Lung (tissue), 12 donors: Measurements from ENCODE around the gene BAIAP2. TPM values are rescaled to one million over a fixed set of nuclear protein-coding genes. Genes with fewer than 3 reads are reported as not detected.

Experiments
- ATAC-seq: fragments of 200-7000 bp; cut with Tn5 transposase; one replicate; pipeline ENCODE4 v1.9.1; 2020; ENCODE audit warnings: moderate number of reproducible peaks; ENCODE audit not compliant: insufficient read depth, low FRiP score
- DNase-seq, 3 donors: peaks; one replicate each; pipeline ENCODE4 v3.0.0-alpha.2; 2013 to 2017
- H3K27ac ChIP-seq, 2 donors: one replicate each; pipeline ENCODE4 v1.5.1; 2013; ENCODE audit warnings: mild to moderate bottlenecking in 2 of 2, moderate library complexity in 2 of 2, control low read depth in 1 of 2, inconsistent platforms in 1 of 2, low read depth in 1 of 2, low read length in 1 of 2
- H3K27me3 ChIP-seq, 3 donors: one replicate each; pipeline ENCODE4 v1.5.1; 2013; ENCODE audit warnings: low read length in 2 of 3; ENCODE audit not compliant: control insufficient read depth in 3 of 3, insufficient read depth in 3 of 3
- H3K36me3 ChIP-seq, 4 donors: one replicate each; pipeline ENCODE4 v1.5.1; 2013; ENCODE audit warnings: low read length in 4 of 4, mild to moderate bottlenecking in 1 of 4, moderate library complexity in 1 of 4; ENCODE audit not compliant: control insufficient read depth in 4 of 4, insufficient read depth in 4 of 4
- H3K4me1 ChIP-seq, 5 donors: one replicate each; pipeline ENCODE4 v1.5.1; 2013; ENCODE audit warnings: low read length in 5 of 5, mild to moderate bottlenecking in 2 of 5, moderate library complexity in 1 of 5; ENCODE audit not compliant: control insufficient read depth in 5 of 5, insufficient read depth in 5 of 5
- H3K4me3 ChIP-seq: one replicate; pipeline ENCODE4 v1.5.1; 2013; ENCODE audit warnings: mild to moderate bottlenecking, control low read depth, moderate library complexity
- H3K9ac ChIP-seq, 2 donors: one replicate each; pipeline ENCODE4 v1.5.1; 2013; ENCODE audit warnings: low read length in 2 of 2, control low read depth in 1 of 2; ENCODE audit not compliant: insufficient read depth in 1 of 2
- H3K9me3 ChIP-seq, 4 donors: one replicate each; pipeline ENCODE4 v1.5.1; 2013; ENCODE audit warnings: low read length in 3 of 4, mild to moderate bottlenecking in 1 of 4, moderate library complexity in 1 of 4; ENCODE audit not compliant: control insufficient read depth in 4 of 4, insufficient read depth in 3 of 4
- CTCF ChIP-seq: IDR thresholded peaks from 2 replicates; pipeline ENCODE4 v1.5.1; 2012; ENCODE audit warnings: mild to moderate bottlenecking; ENCODE audit errors: control extremely low read depth, extremely low read depth
- WGBS, 2 donors: extraction: QIAGEN DNeasy Blood & Tissue Kit; methylation state at CpG; one replicate each; pipeline ENCODE4 v1.1.7; 2013; 5-methylcytosine and 5-hydroxymethylcytosine counted together
- polyA plus RNA-seq, 2 donors: library from polyadenylated mRNA; stranded (reverse); fragments of 200-250 nt; gene quantifications; one replicate each; pipeline ENCODE4 v1.2.1, GENCODE V29; 2013
- total RNA-seq, 2 donors: library from RNA; depleted of rRNA in 1 of 2; stranded (reverse); fragments of >200 nt in 1 of 2; gene quantifications; one replicate each; pipeline ENCODE4 v1.2.1, GENCODE V29; 2014 to 2021
- donor health status: control.
- donor health status: control.
- donor health status: Bipolar disorder and iron deficiency.
- donor health status: healthy.
- donor health status: DM: yes; HTN: yes; CAD: no.

The BAIAP2 gene
- total and polyA plus RNA-seq, 4 donors: 59.2 to 141 (median 77.7) TPM

DNA sequence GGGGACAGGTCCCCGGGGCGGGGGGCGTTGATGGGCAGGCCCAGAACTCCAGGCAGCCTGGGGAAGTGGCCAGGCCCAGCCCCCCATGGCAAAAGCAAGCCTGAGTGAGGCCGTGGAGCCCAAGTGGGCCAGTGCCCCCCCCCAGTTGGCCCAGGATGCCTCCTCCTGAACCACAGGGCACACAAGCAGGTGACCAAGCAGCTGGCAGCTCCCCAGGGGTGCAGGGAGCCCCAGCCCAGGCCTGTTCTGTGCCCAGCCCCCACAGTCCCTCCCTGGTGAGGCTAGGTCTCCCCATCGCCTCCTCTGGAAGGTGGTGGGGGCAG, 92.1 kb downstream of the BAIAP2 start:
- Histone ChIP-seq H3K4me1 (peaks cover 0 to 13% (median 0%) of the 10 kb centered on the region in 5 donors), H3K4me3 (no peak overlapping the region), H3K9ac (no peak overlapping the region), H3K36me3 (peaks cover 0 to 42% (median 0%) of the 10 kb centered on the region in 4 donors), H3K27ac (no peak overlapping the region), H3K27me3 (peaks cover 0 to 4% (median 0%) of the 10 kb centered on the region in 3 donors), H3K9me3 (no peaks in the 10 kb centered on the region)
- ATAC-seq: no peak
- TF ChIP-seq CTCF: no peak
- DNase-seq: no peak
- 76 to 79% methylated on average over 4 to 5 of the region's 5 CpGs for WGBS, 2 donors

GRCh38 chr17:81127526-81128177, 92.7 kb downstream of the BAIAP2 start:
- peaks cover 0 to 13% (median 0%) of the 10 kb centered on the region in 5 donors for H3K4me1 ChIP-seq
- H3K9ac ChIP-seq: no peak overlapping the region
- no peak for TF ChIP-seq CTCF
- H3K27me3 ChIP-seq: peaks cover 0 to 4% (median 0%) of the 10 kb centered on the region in 3 donors
- no peaks in the 10 kb centered on the region for H3K9me3 ChIP-seq
- peaks cover 0 to 38% (median 0%) of the 10 kb centered on the region in 4 donors for H3K36me3 ChIP-seq
- H3K4me3 ChIP-seq: no peak overlapping the region
- DNase-seq (no peak), ATAC-seq (no peak)
- H3K27ac ChIP-seq: no peak overlapping the region
- WGBS, 2 donors: 83 to 93% methylated on average over 21 to 25 of the region's 25 CpGs

DNA sequence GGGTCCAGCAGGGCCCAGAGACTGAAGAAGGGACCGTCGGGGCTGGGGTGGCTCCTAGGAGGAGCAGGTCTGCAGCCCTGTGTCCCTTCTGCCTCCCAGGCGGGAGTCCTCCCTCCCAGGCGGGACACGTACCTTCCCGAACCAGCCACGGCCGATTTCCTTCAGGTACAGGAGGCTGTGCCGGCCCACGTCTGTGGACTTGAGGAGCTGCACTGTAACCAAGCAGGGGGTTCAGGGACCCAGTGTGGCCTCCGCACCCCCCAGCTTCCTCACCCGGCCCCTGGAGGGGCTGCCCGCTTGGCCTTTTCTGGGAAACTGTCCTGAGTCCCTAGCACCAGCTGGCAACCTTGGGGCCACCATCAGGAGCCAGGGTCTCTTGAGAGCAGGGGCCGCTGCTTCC, 93.4 kb downstream of the BAIAP2 start:
- no peak for DNase-seq
- 89% methylated on average over 14 of the region's 14 CpGs for WGBS, 2 donors
- H3K9ac ChIP-seq: no peak overlapping the region
- no peaks in the 10 kb centered on the region for H3K9me3 ChIP-seq
- no peak for TF ChIP-seq CTCF
- peaks cover 0 to 16% (median 0%) of the 10 kb centered on the region in 5 donors for H3K4me1 ChIP-seq
- H3K36me3 ChIP-seq: peaks cover 0 to 31% (median 0%) of the 10 kb centered on the region in 4 donors
- H3K4me3 ChIP-seq: no peak overlapping the region
- ATAC-seq: no peak
- H3K27me3 ChIP-seq: no peaks in the 10 kb centered on the region
- H3K27ac ChIP-seq: no peak overlapping the region

DNA sequence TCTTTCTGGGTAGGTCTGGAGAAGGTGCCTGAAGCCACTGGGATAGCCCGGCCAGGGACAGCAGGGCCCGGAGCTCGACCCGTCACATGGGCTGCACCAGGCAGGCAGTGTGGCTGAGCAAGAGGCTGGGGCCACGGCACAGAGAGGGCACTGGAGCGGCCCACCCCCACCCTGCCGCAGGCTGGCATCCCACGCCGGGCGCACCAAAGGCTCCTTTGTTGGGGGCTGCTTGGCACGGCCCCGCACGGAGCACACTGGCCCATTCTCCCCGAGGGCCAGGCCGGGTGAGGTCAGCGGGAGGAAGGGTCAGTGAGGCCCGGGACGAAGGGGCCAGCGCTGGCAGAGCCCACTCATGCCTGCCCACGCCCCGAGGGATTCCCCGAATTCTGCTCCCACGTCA, 93.8 kb downstream of the BAIAP2 start:
- Histone ChIP-seq H3K4me1 (peaks cover 0 to 19% (median 0%) of the 10 kb centered on the region in 5 donors), H3K27ac (no peak overlapping the region), H3K27me3 (no peaks in the 10 kb centered on the region), H3K36me3 (peaks cover 0 to 30% (median 0%) of the 10 kb centered on the region in 4 donors), H3K9me3 (no peaks in the 10 kb centered on the region), H3K4me3 (no peak overlapping the region), H3K9ac (no peak overlapping the region)
- TF ChIP-seq CTCF: no peak
- no peak for DNase-seq
- ATAC-seq: no peak
- WGBS, 2 donors: 93 to 94% methylated on average over 21 to 23 of the region's 23 CpGs
